Measurements from ENCODE around the gene MIS18BP1. TPM values are rescaled to one million over a fixed set of nuclear protein-coding genes. Genes with fewer than 3 reads are reported as not detected.

MIS18BP1 gene
- total and polyA plus RNA-seq, 4 donors: 8.8 to 31.4 (median 19.6) TPM

DNA sequence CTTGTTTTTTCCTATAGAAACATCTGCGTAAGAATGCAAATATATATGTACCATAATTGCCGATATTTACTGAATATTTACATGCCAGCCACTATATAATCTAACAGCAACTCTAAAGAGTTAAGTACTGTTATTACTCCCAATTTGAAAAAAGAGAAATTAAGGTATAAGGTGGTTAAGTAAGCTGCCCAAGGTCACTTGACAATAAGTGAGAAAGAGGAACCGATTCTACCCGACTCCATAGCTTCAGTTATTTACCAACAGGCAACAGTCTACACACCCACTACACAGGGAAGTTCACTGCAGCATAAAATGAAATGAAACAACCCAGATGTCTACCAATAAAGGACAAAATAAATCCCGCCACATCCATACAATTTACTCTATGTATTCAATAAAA lies 1.1 kb downstream of the MIS18BP1 start:
- Histone ChIP-seq H3K27me3 (ENCODE audit: control insufficient read depth in 1 of 2, insufficient read depth in 2 of 2, low read length in 1 of 2) (no peaks in the 10 kb centered on the region), H3K4me1 (ENCODE audit: control insufficient read depth in 1 of 2, insufficient read depth in 2 of 2, low read length in 2 of 2) (no peaks in the 10 kb centered on the region), H3K27ac (ENCODE audit: low read depth in 1 of 2, low read length in 2 of 2) (no peak overlapping the region), H3K36me3 (ENCODE audit: control insufficient read depth in 1 of 2, insufficient read depth in 2 of 2, low read length in 1 of 2) (no peaks in the 10 kb centered on the region), H3K9me3 (ENCODE audit: control insufficient read depth, low read length) (no peaks in the 10 kb centered on the region), H3K4me3 (ENCODE audit: low read length in 2 of 2) (peak overlapping the region in 1 of 2 donors; percentile 79)
- DNase-seq (no peak), ATAC-seq (ENCODE audit: low FRiP score) (no peak)
- WGBS, 2 donors: 27 to 33% methylated on average over 5 of the region's 5 CpGs
- intact Hi-C loops (cut with DNase I): loop anchor here (2.0 to 5.0 kb wide), 3 partner anchors 115 to 355 kb away; partner anchors contain the start of genes FANCM (in 2 of the 2) and PRPF39 (in 1 of the 2)

GRCh38 chr14:45249856-45250575 lies 3.0 kb downstream of the MIS18BP1 start:
- intact Hi-C loops (cut with DNase I): loop anchor here (5.0 kb wide), 2 partner anchors 113 to 353 kb away; partner anchors contain the start of gene FANCM (in 2 of the 2)
- H3K4me1 ChIP-seq (ENCODE audit: control insufficient read depth in 1 of 2, insufficient read depth in 2 of 2, low read length in 2 of 2): no peaks in the 10 kb centered on the region
- no peaks in the 10 kb centered on the region for H3K9me3 ChIP-seq (ENCODE audit: control insufficient read depth, low read length)
- ATAC-seq (ENCODE audit: low FRiP score) (no peak), DNase-seq (no peak)
- H3K27ac ChIP-seq (ENCODE audit: low read depth in 1 of 2, low read length in 2 of 2): no peak overlapping the region
- H3K27me3 ChIP-seq (ENCODE audit: control insufficient read depth in 1 of 2, insufficient read depth in 2 of 2, low read length in 1 of 2): no peaks in the 10 kb centered on the region
- H3K4me3 ChIP-seq (ENCODE audit: low read length in 2 of 2): no peak overlapping the region
- no peaks in the 10 kb centered on the region for H3K36me3 ChIP-seq (ENCODE audit: control insufficient read depth in 1 of 2, insufficient read depth in 2 of 2, low read length in 1 of 2)
- 55 to 64% methylated on average over 5 of the region's 5 CpGs for WGBS, 2 donors

- H3K36me3 ChIP-seq (ENCODE audit: control insufficient read depth in 1 of 2, insufficient read depth in 2 of 2, low read length in 1 of 2): no peaks in the 10 kb centered on the region
- WGBS, 2 donors: 93 to 97% methylated on average over 1 of the region's 1 CpG
- DNase-seq (no peak), ATAC-seq (ENCODE audit: low FRiP score) (no peak)
- no peak overlapping the region for H3K27ac ChIP-seq (ENCODE audit: low read depth in 1 of 2, low read length in 2 of 2)
- H3K4me3 ChIP-seq (ENCODE audit: low read length in 2 of 2): no peak overlapping the region
- intact Hi-C loops (cut with DNase I): no loop called here
- H3K9me3 ChIP-seq (ENCODE audit: control insufficient read depth, low read length): no peaks in the 10 kb centered on the region
- no peaks in the 10 kb centered on the region for H3K27me3 ChIP-seq (ENCODE audit: control insufficient read depth in 1 of 2, insufficient read depth in 2 of 2, low read length in 1 of 2)
- H3K4me1 ChIP-seq (ENCODE audit: control insufficient read depth in 1 of 2, insufficient read depth in 2 of 2, low read length in 2 of 2): no peaks in the 10 kb centered on the region
These were observed 5.6 kb downstream of the MIS18BP1 start for GRCh38 chr14:45247427-45247826.

GRCh38 chr14:45246691-45247090 lies 6.3 kb downstream of the MIS18BP1 start:
- H3K36me3 ChIP-seq (ENCODE audit: control insufficient read depth in 1 of 2, insufficient read depth in 2 of 2, low read length in 1 of 2): no peaks in the 10 kb centered on the region

GRCh38 chr14:45246151-45246550 lies 6.9 kb downstream of the MIS18BP1 start:
- intact Hi-C loops (cut with DNase I): no loop called here

More at GRCh38 chr14:45246691-45247090, 6.3 kb downstream of the MIS18BP1 start:
- Histone ChIP-seq H3K9me3 (ENCODE audit: control insufficient read depth, low read length) (no peaks in the 10 kb centered on the region), H3K27me3 (ENCODE audit: control insufficient read depth in 1 of 2, insufficient read depth in 2 of 2, low read length in 1 of 2) (no peaks in the 10 kb centered on the region), H3K4me3 (ENCODE audit: low read length in 2 of 2) (no peak overlapping the region), H3K4me1 (ENCODE audit: control insufficient read depth in 1 of 2, insufficient read depth in 2 of 2, low read length in 2 of 2) (no peaks in the 10 kb centered on the region), H3K27ac (ENCODE audit: low read depth in 1 of 2, low read length in 2 of 2) (no peak overlapping the region)
- WGBS, 2 donors: 38 to 41% methylated on average over 1 of the region's 1 CpG
- DNase-seq: no peak
- intact Hi-C loops (cut with DNase I): no loop called here
- ATAC-seq (ENCODE audit: low FRiP score): no peak

GRCh38 chr14:45242706-45243105 lies 10.3 kb downstream of the MIS18BP1 start:
- ATAC-seq (ENCODE audit: low FRiP score) (no peak), DNase-seq (no peak)
- WGBS, 2 donors: 30 to 37% methylated on average over 3 of the region's 3 CpGs
- H3K4me3 ChIP-seq (ENCODE audit: low read length in 2 of 2): no peak overlapping the region
- no peaks in the 10 kb centered on the region for H3K9me3 ChIP-seq (ENCODE audit: control insufficient read depth, low read length)
- no peak overlapping the region for H3K27ac ChIP-seq (ENCODE audit: low read depth in 1 of 2, low read length in 2 of 2)
- intact Hi-C loops (cut with DNase I): no loop called here
- H3K4me1 ChIP-seq (ENCODE audit: control insufficient read depth in 1 of 2, insufficient read depth in 2 of 2, low read length in 2 of 2): no peaks in the 10 kb centered on the region
- no peaks in the 10 kb centered on the region for H3K27me3 ChIP-seq (ENCODE audit: control insufficient read depth in 1 of 2, insufficient read depth in 2 of 2, low read length in 1 of 2)
- no peaks in the 10 kb centered on the region for H3K36me3 ChIP-seq (ENCODE audit: control insufficient read depth in 1 of 2, insufficient read depth in 2 of 2, low read length in 1 of 2)

More at GRCh38 chr14:45246151-45246550, 6.9 kb downstream of the MIS18BP1 start:
- ATAC-seq (ENCODE audit: low FRiP score) (no peak), DNase-seq (no peak)
- no peaks in the 10 kb centered on the region for H3K27me3 ChIP-seq (ENCODE audit: control insufficient read depth in 1 of 2, insufficient read depth in 2 of 2, low read length in 1 of 2)
- H3K4me3 ChIP-seq (ENCODE audit: low read length in 2 of 2): no peak overlapping the region
- no peaks in the 10 kb centered on the region for H3K9me3 ChIP-seq (ENCODE audit: control insufficient read depth, low read length)
- WGBS, 2 donors: 65 to 90% methylated on average over 3 of the region's 3 CpGs
- H3K4me1 ChIP-seq (ENCODE audit: control insufficient read depth in 1 of 2, insufficient read depth in 2 of 2, low read length in 2 of 2): no peaks in the 10 kb centered on the region
- no peaks in the 10 kb centered on the region for H3K36me3 ChIP-seq (ENCODE audit: control insufficient read depth in 1 of 2, insufficient read depth in 2 of 2, low read length in 1 of 2)
- H3K27ac ChIP-seq (ENCODE audit: low read depth in 1 of 2, low read length in 2 of 2): no peak overlapping the region

DNA sequence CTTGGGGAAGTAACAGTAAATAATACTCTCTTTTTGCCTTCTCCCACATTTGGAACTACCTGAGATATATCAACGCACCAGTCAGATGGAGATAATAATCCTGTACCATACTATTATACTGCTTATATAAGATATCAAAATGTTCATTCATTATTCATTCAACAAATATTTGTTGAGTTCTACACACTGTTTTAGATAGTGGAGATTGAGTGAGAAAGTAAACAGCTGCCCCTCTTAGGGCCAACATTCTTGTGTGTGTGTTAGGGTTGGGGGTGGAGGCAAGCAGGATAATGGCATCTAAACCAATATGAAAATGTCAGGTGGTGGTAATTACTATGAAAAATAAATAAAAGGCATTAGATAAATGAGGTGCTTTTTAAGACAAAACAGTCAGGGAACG lies 14.0 kb downstream of the MIS18BP1 start:
- Histone ChIP-seq H3K36me3 (ENCODE audit: control insufficient read depth in 1 of 2, insufficient read depth in 2 of 2, low read length in 1 of 2) (peaks cover 0 to 2% of the 10 kb centered on the region in 2 donors), H3K27me3 (ENCODE audit: control insufficient read depth in 1 of 2, insufficient read depth in 2 of 2, low read length in 1 of 2) (no peaks in the 10 kb centered on the region), H3K27ac (ENCODE audit: low read depth in 1 of 2, low read length in 2 of 2) (no peak overlapping the region), H3K4me1 (ENCODE audit: control insufficient read depth in 1 of 2, insufficient read depth in 2 of 2, low read length in 2 of 2) (no peaks in the 10 kb centered on the region), H3K9me3 (ENCODE audit: control insufficient read depth, low read length) (no peaks in the 10 kb centered on the region), H3K4me3 (ENCODE audit: low read length in 2 of 2) (no peak overlapping the region)
- ATAC-seq (ENCODE audit: low FRiP score) (no peak), DNase-seq (no peak)
- WGBS, 2 donors: 86% methylated on average over 2 of the region's 2 CpGs
- intact Hi-C loops (cut with DNase I): no loop called here

GRCh38 chr14:45227566-45227965 lies 25.4 kb downstream of the MIS18BP1 start:
- Histone ChIP-seq H3K4me1 (ENCODE audit: control insufficient read depth in 1 of 2, insufficient read depth in 2 of 2, low read length in 2 of 2) (no peaks in the 10 kb centered on the region), H3K4me3 (ENCODE audit: low read length in 2 of 2) (no peak overlapping the region), H3K36me3 (ENCODE audit: control insufficient read depth in 1 of 2, insufficient read depth in 2 of 2, low read length in 1 of 2) (peaks cover 1 to 3% of the 10 kb centered on the region in 2 donors), H3K9me3 (ENCODE audit: control insufficient read depth, low read length) (no peaks in the 10 kb centered on the region), H3K27ac (ENCODE audit: low read depth in 1 of 2, low read length in 2 of 2) (no peak overlapping the region), H3K27me3 (ENCODE audit: control insufficient read depth in 1 of 2, insufficient read depth in 2 of 2, low read length in 1 of 2) (no peaks in the 10 kb centered on the region)
- ATAC-seq (ENCODE audit: low FRiP score): no peak
- 96 to 98% methylated on average over 4 of the region's 4 CpGs for WGBS, 2 donors
- intact Hi-C loops (cut with DNase I): no loop called here
- no peak for DNase-seq

Data from aorta (tissue), 5 donors.